ENCODE data around the gene FILIP1. TPM values are rescaled to one million over a fixed set of nuclear protein-coding genes. Genes with fewer than 3 reads are reported as not detected.

Gene FILIP1
- total and polyA plus RNA-seq, 10 of the 15 experiments (the other 5 are each of a cell fraction or from before 2014, with no cell fraction given) = 0.23 to 2.0 (median 0.44) TPM

- TF ChIP-seq LARP7 (IDR thresholded peaks at IDR 0.05) (no peak), SIN3A (IDR thresholded peaks at IDR 0.05; ENCODE audit: low read depth, low read length) (no peak), CHD2 (IDR thresholded peaks at IDR 0.05; ENCODE audit: borderline replicate concordance, low read depth, low read length) (no peak), TARDBP (IDR thresholded peaks at IDR 0.05; ENCODE audit: borderline replicate concordance) (no peak), EP300 (IDR thresholded peaks at IDR 0.05; ENCODE audit: borderline replicate concordance in 1 of 2, control insufficient read depth in 1 of 2, low read depth in 2 of 2, low read length in 2 of 2) (no peak), ZBED1 (IDR thresholded peaks at IDR 0.05; ENCODE audit: borderline replicate concordance) (no peak), BCL11A (IDR thresholded peaks at IDR 0.05; ENCODE audit: low read depth, low read length) (no peak), NFIC (IDR thresholded peaks at IDR 0.05; ENCODE audit: low read depth, low read length) (no peak), ZZZ3 (IDR thresholded peaks at IDR 0.05; ENCODE audit: control insufficient read depth, insufficient read length, low read depth) (no peak)
- in situ Hi-C loops (cut with MboI) = no loop called here
- BruUV-seq (replicated peaks) = no TSS peak
- Histone ChIP-seq H3K36me3 (ENCODE audit: control insufficient read depth in 2 of 2, insufficient read depth in 2 of 2, low read length in 1 of 2) (no peaks in the 10 kb centered on the region), H3K9me3 (replicated peaks; ENCODE audit: control insufficient read depth, insufficient read depth, low read length) (no peaks in the 10 kb centered on the region; the same call in 2 of the 3 replicates), H4K20me1 (ENCODE audit: control insufficient read depth, insufficient read depth) (no peaks in the 10 kb centered on the region), H3K79me2 (ENCODE audit: control insufficient read depth, insufficient read depth, low read length) (no peaks in the 10 kb centered on the region), H3K4me2 (ENCODE audit: control insufficient read depth, insufficient read depth) (no peak overlapping the region), H3K4me1 (ENCODE audit: control insufficient read depth, insufficient read depth, low read length) (peaks cover 15% of the 10 kb centered on the region), H3K9ac (ENCODE audit: control insufficient read depth, insufficient read depth, low read length) (no peak overlapping the region), H3K27me3 (replicated peaks in 1 of 2; ENCODE audit: control insufficient read depth in 2 of 2, insufficient read depth in 2 of 2, low read length in 1 of 2) (no peaks in the 10 kb centered on the region), H3K27ac (ENCODE audit: control insufficient read depth, insufficient read depth) (no peak overlapping the region), H2AFZ (ENCODE audit: control insufficient read depth, low read depth, low read length) (no peak overlapping the region), H3K4me3 (no peak overlapping the region)
- ATAC-seq = no peak
- SMC1A ChIA-PET (ENCODE audit: uncharacterized antibody, unreplicated experiment) = interaction anchor here (1.1 to 2.4 kb wide), 3 partner anchors 11 to 20 kb away, joined by 3 to 5 read pairs (median 3); no protein-coding TSS in a partner anchor
- no peak for DNase-seq (ENCODE audit: low read depth, low spot score)
- WGBS (ENCODE audit: insufficient coverage, insufficient replicate concordance, low lambda C conversion rate, missing lambda C conversion rate) = 71% methylated on average over 4 of the region's 4 CpGs
- RAD21 ChIA-PET (ENCODE audit: unreplicated experiment) = no interaction called here
- intact Hi-C loops (cut with micrococcal nuclease; ENCODE audit: unreplicated experiment) = loop anchor here (5.0 to 10.0 kb wide), 3 partner anchors 72 to 255 kb away; no protein-coding TSS in a partner anchor
- POLR2A ChIA-PET = no interaction called here
- CTCF ChIA-PET = interaction anchor here (1.3 kb wide), 1 partner anchor 131 kb away, joined by 4 read pairs; no protein-coding TSS in a partner anchor
- FAIRE-seq = no peak
Measured at GRCh38 chr6:75499640-75500039, 6.0 kb upstream of the FILIP1 start.

Measured in GM12878 (cell line).